Measurements from ENCODE around the gene ZNF358. TPM values are rescaled to one million over a fixed set of nuclear protein-coding genes. Genes with fewer than 3 reads are reported as not detected.
A peak's percentile ranks its signal among the peaks of the same experiment; 100 is the strongest.

The ZNF358 gene
- total and polyA plus RNA-seq, 2 of the 13 experiments (the other 11 are each of a cell fraction or from before 2014, with no cell fraction given) = 9.1 to 37.0 TPM

- TF ChIP-seq ZNF598 (CRISPR knock-in tag; IDR thresholded peaks at IDR 0.05; ENCODE audit: borderline replicate concordance) (no peak), RBFOX2 (IDR thresholded peaks at IDR 0.05; ENCODE audit: low read depth, low read length) (peak; percentile 61; the same call in 1 of the 2 replicates), ATF4 (CRISPR knock-in tag; IDR thresholded peaks at IDR 0.05) (no peak), ZBTB7A (CRISPR knock-in tag; IDR thresholded peaks at IDR 0.05) (no peak), ZMYM2 (CRISPR knock-in tag; IDR thresholded peaks at IDR 0.05) (no peak), HOXA3 (CRISPR knock-in tag; IDR thresholded peaks at IDR 0.05) (peak; percentile 66), MAFK (conservative IDR thresholded peaks at IDR 0.05 in 1 of 2, IDR thresholded peaks at IDR 0.05 in 1 of 2; ENCODE audit: low read length in 2 of 2) (no peak), ZNF567 (CRISPR knock-in tag; IDR thresholded peaks at IDR 0.05; ENCODE audit: borderline replicate concordance) (no peak), SNAI1 (CRISPR knock-in tag; IDR thresholded peaks at IDR 0.05; ENCODE audit: borderline replicate concordance) (no peak; the same call in 1 of the 2 replicates), ZBTB42 (CRISPR knock-in tag; IDR thresholded peaks at IDR 0.05) (no peak), ZNF674 (CRISPR knock-in tag; IDR thresholded peaks at IDR 0.05; ENCODE audit: low read depth) (no peak), HES4 (CRISPR knock-in tag; IDR thresholded peaks at IDR 0.05; ENCODE audit: borderline replicate concordance) (0 out of 2 replicates have a peak, but pooled peaks have one; percentile 17), AGO2 (optimal IDR thresholded peaks at IDR 0.05; ENCODE audit: low read depth, low read length) (peak; percentile 12), HNF4G (IDR thresholded peaks at IDR 0.05; ENCODE audit: borderline replicate concordance, low read depth, low read length) (no peak), HNF4G (CRISPR knock-in tag; IDR thresholded peaks at IDR 0.05; ENCODE audit: borderline replicate concordance, low read depth) (no peak)
- TF ChIP-seq, protein P1, sequence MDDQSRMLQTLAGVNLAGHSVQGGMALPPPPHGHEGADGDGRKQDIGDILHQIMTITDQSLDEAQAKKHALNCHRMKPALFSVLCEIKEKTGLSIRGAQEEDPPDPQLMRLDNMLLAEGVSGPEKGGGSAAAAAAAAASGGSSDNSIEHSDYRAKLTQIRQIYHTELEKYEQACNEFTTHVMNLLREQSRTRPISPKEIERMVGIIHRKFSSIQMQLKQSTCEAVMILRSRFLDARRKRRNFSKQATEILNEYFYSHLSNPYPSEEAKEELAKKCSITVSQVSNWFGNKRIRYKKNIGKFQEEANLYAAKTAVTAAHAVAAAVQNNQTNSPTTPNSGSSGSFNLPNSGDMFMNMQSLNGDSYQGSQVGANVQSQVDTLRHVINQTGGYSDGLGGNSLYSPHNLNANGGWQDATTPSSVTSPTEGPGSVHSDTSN (CRISPR knock-in tag; IDR thresholded peaks at IDR 0.05; ENCODE audit: borderline replicate concordance) = no peak
- TF ChIP-seq, protein P2, sequence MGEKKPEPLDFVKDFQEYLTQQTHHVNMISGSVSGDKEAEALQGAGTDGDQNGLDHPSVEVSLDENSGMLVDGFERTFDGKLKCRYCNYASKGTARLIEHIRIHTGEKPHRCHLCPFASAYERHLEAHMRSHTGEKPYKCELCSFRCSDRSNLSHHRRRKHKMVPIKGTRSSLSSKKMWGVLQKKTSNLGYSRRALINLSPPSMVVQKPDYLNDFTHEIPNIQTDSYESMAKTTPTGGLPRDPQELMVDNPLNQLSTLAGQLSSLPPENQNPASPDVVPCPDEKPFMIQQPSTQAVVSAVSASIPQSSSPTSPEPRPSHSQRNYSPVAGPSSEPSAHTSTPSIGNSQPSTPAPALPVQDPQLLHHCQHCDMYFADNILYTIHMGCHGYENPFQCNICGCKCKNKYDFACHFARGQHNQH (CRISPR knock-in tag; IDR thresholded peaks at IDR 0.05) = no peak
Measured at GRCh38 chr19:7533925-7534480, 18.1 kb downstream of the ZNF358 start (continued).

Data from HepG2 (cell line).